SK-N-SH treated with all-trans-retinoic acid at 6 μM for 48 hours (cell line): ENCODE results near the gene CEP63.

Experiments
- TCF4 ChIP-seq: fragments of 250-450 bp; sonication (Bioruptor Pico); IDR thresholded peaks from 2 replicates; pipeline ENCODE4 v1.8.0; 2021; ENCODE audit warnings: mild to moderate bottlenecking, moderate library complexity, borderline replicate concordance
- TF ChIP-seq, protein P1 (sequence below): fragments of 250-450 bp; sonication (Bioruptor Pico); IDR thresholded peaks from 2 replicates; pipeline ENCODE4 v1.8.0; 2020; ENCODE audit warnings: mild to moderate bottlenecking, moderate library complexity, borderline replicate concordance

GRCh38 chr3:134597390-134597970 lies 111.6 kb downstream of the CEP63 start:
- no peak for TF ChIP-seq TCF4 (CRISPR knock-in tag)
- TF ChIP-seq, protein P1, sequence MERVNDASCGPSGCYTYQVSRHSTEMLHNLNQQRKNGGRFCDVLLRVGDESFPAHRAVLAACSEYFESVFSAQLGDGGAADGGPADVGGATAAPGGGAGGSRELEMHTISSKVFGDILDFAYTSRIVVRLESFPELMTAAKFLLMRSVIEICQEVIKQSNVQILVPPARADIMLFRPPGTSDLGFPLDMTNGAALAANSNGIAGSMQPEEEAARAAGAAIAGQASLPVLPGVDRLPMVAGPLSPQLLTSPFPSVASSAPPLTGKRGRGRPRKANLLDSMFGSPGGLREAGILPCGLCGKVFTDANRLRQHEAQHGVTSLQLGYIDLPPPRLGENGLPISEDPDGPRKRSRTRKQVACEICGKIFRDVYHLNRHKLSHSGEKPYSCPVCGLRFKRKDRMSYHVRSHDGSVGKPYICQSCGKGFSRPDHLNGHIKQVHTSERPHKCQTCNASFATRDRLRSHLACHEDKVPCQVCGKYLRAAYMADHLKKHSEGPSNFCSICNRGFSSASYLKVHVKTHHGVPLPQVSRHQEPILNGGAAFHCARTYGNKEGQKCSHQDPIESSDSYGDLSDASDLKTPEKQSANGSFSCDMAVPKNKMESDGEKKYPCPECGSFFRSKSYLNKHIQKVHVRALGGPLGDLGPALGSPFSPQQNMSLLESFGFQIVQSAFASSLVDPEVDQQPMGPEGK (CRISPR knock-in tag): no peak
